ENCODE results near the gene DACT2.
"Not testable (repeated sequence)": the region's sequence is repeated elsewhere in the genome, so short reads cannot be mapped to it uniquely, and the experiment has no call there.

DACT2 gene

GRCh38 chr6:168286116-168286515 is 33.5 kb downstream of the DACT2 start:
- no peak overlapping the region for H3K27ac ChIP-seq
- no peak for TF ChIP-seq ZFX (IDR thresholded peaks at IDR 0.05; ENCODE audit: borderline replicate concordance)
- TF ChIP-seq, protein P1, sequence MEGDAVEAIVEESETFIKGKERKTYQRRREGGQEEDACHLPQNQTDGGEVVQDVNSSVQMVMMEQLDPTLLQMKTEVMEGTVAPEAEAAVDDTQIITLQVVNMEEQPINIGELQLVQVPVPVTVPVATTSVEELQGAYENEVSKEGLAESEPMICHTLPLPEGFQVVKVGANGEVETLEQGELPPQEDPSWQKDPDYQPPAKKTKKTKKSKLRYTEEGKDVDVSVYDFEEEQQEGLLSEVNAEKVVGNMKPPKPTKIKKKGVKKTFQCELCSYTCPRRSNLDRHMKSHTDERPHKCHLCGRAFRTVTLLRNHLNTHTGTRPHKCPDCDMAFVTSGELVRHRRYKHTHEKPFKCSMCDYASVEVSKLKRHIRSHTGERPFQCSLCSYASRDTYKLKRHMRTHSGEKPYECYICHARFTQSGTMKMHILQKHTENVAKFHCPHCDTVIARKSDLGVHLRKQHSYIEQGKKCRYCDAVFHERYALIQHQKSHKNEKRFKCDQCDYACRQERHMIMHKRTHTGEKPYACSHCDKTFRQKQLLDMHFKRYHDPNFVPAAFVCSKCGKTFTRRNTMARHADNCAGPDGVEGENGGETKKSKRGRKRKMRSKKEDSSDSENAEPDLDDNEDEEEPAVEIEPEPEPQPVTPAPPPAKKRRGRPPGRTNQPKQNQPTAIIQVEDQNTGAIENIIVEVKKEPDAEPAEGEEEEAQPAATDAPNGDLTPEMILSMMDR (IDR thresholded peaks at IDR 0.05): no peak

- no peak overlapping the region for H3K27ac ChIP-seq
- TF ChIP-seq, protein P1 (IDR thresholded peaks at IDR 0.05): no peak
- TF ChIP-seq ZFX (IDR thresholded peaks at IDR 0.05; ENCODE audit: borderline replicate concordance): no peak
Measured at GRCh38 chr6:168285456-168285855, 34.1 kb downstream of the DACT2 start.

- H3K27ac ChIP-seq: no peak overlapping the region
- TF ChIP-seq ZFX (IDR thresholded peaks at IDR 0.05; ENCODE audit: borderline replicate concordance): no peak
- TF ChIP-seq, protein P1 (IDR thresholded peaks at IDR 0.05): no peak
Measured at GRCh38 chr6:168284187-168284586, 35.4 kb downstream of the DACT2 start.

- no peak for TF ChIP-seq ZFX (IDR thresholded peaks at IDR 0.05; ENCODE audit: borderline replicate concordance)
- TF ChIP-seq, protein P1 (IDR thresholded peaks at IDR 0.05): no peak
- H3K27ac ChIP-seq: no peak overlapping the region
Measured at GRCh38 chr6:168283686-168284025, 35.9 kb downstream of the DACT2 start.

DNA sequence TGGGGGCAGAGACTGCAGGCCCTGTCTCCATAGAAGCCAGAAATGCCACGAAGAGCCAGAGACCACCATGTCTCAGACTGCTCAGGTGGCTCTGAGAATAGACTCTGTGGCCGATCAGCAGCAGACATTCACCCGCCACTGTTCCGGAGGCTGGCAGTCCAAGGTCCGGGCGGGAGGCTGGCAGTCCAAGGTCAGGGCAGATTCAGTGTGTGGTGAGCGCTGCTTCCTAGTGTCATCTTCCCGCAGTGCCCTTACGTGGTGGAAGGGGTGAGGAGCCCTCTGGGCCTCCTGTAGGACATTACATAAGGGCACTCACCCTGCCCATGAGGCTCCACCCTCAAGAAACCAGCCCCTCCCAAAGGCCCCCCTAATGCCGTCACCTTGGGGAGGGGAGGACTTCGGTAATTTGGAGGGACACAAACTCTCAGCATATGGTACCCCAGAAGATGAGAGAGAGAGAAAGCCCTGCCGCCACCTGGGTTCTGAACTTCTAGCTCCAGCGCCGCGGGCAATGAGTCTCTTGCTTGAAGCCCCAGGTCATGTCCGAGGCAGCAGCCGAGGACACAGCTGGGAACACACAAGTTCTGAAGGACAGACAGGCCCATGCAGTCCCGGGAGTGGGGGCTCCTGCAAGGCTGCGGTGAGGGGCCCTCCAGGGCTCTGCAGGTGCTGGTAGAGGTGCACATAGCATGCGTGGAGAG is 36.4 kb downstream of the DACT2 start:
- no peak overlapping the region for H3K27ac ChIP-seq
- TF ChIP-seq, protein P1 (IDR thresholded peaks at IDR 0.05): no peak
- no peak for TF ChIP-seq ZFX (IDR thresholded peaks at IDR 0.05; ENCODE audit: borderline replicate concordance)

- TF ChIP-seq, protein P1 (IDR thresholded peaks at IDR 0.05): no peak
- TF ChIP-seq ZFX (IDR thresholded peaks at IDR 0.05; ENCODE audit: borderline replicate concordance): no peak
- no peak overlapping the region for H3K27ac ChIP-seq
Measured at GRCh38 chr6:168281826-168282225, 37.8 kb downstream of the DACT2 start.

- H3K27ac ChIP-seq: not testable (repeated sequence)
Measured at GRCh38 chr6:168281314-168281713, 38.3 kb downstream of the DACT2 start.

DNA sequence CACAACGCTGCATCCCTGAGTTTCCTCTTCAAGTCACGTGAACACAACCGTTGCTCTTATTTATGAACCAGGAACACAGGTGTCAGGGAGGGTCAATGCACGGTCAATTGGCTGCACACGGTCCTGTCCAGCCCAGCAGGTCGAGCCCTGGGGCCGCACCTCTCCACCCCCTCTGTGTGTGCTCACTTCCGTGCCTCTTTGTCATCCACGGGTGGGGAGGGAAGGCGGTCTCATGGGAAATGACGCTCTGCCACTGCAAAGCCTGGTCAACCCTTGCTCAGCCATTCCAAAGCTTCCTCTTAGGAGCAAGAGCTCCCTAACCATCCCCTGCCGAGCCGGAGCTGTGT is 38.7 kb downstream of the DACT2 start:
- no peak overlapping the region for H3K27ac ChIP-seq
- TF ChIP-seq, protein P1 (IDR thresholded peaks at IDR 0.05): no peak
- no peak for TF ChIP-seq ZFX (IDR thresholded peaks at IDR 0.05; ENCODE audit: borderline replicate concordance)
